Heart right ventricle (tissue), 16 donors: ENCODE results near the gene RPL29. TPM values are rescaled to one million over a fixed set of nuclear protein-coding genes. Genes with fewer than 3 reads are reported as not detected.
A peak's percentile ranks its signal among the peaks of the same experiment; 100 is the strongest.

Source experiments
- ATAC-seq, 8 donors: fragments of 200-7000 bp; cut with Tn5 transposase; one replicate each; pipeline ENCODE4 v1.9.1; 2020; ENCODE audit warnings: mild to moderate bottlenecking in 8 of 8, moderate library complexity in 8 of 8, moderate number of reproducible peaks in 1 of 8
- DNase-seq, 2 donors: peaks; one replicate each; pipeline ENCODE4 v3.0.0-alpha.2; 2020
- H3K27ac ChIP-seq, 10 donors: fragments of 200-600 bp; sonication (generic) in 2 of 10; one replicate each; pipeline versions ENCODE4 v1.5.0 to v1.8.0; 2020 to 2022; ENCODE audit warnings: mild to moderate bottlenecking in 3 of 10
- H3K27me3 ChIP-seq, 7 donors: fragments of 200-600 bp; one replicate each; pipeline ENCODE4 v1.8.0; 2021 to 2022; ENCODE audit warnings: mild to moderate bottlenecking in 2 of 7
- H3K36me3 ChIP-seq, 9 donors: fragments of 200-600 bp; sonication (generic) in 1 of 9; one replicate each; pipeline versions ENCODE4 v1.5.0 to v1.8.0; 2020 to 2022; ENCODE audit warnings: mild to moderate bottlenecking in 2 of 9
- H3K4me1 ChIP-seq, 9 donors: fragments of 200-600 bp; sonication (generic) in 1 of 9; one replicate each; pipeline versions ENCODE4 v1.5.0 to v1.8.0; 2020 to 2022; ENCODE audit warnings: mild to moderate bottlenecking in 4 of 9
- H3K4me3 ChIP-seq, 10 donors: fragments of 200-600 bp; sonication (generic) in 2 of 10; one replicate each; pipeline versions ENCODE4 v1.5.0 to v1.8.0; 2020 to 2022; ENCODE audit warnings: mild to moderate bottlenecking in 7 of 10, moderate library complexity in 2 of 10
- H3K9me3 ChIP-seq, 11 donors: fragments of 200-600 bp in 10 of 11; sonication (generic) in 2 of 11; one replicate each; pipeline versions ENCODE4 v1.5.0 to v1.8.0; 2013 to 2022; ENCODE audit warnings: mild to moderate bottlenecking in 2 of 11, control low read depth in 1 of 11, moderate library complexity in 1 of 11
- CTCF ChIP-seq, 9 donors: fragments of 200-600 bp; sonication (generic) in 2 of 9; IDR thresholded peaks; one replicate each; pipeline versions ENCODE4 v1.5.0 to v1.8.0; 2021 to 2022; ENCODE audit warnings: antibody characterized with exemption in 9 of 9, mild to moderate bottlenecking in 5 of 9, moderate library complexity in 1 of 9
- WGBS, 2 donors: extraction: QIAGEN DNeasy Blood & Tissue Kit; methylation state at CpG; one replicate each; pipeline ENCODE4 v1.1.7; 2013; ENCODE audit warnings: inconsistent platforms in 1 of 2; 5-methylcytosine and 5-hydroxymethylcytosine counted together
- intact Hi-C, 10 donors: fragments of 100-400 bp; cut with DNase I; formaldehyde crosslinking; loops; one replicate each; pipeline versions ENCODE4 v1.11.1 to v1.14.2; 2022
- polyA plus RNA-seq, 2 donors: library from polyadenylated mRNA; stranded (reverse); fragments of 200-250 nt; gene quantifications; one replicate each; pipeline ENCODE4 v1.2.3, GENCODE V29; 2013
- total RNA-seq, 10 donors: library from RNA; stranded (reverse); fragmentation: NEBNext Ultra II Directional in 3 of 10; extraction: Animal tissue kit (Norgen Biotek cat#: 25700) in 3 of 10; gene quantifications; one replicate each; pipeline versions ENCODE4 v1.2.1 to v1.2.4, GENCODE V29; 2021 to 2023
- donor health status: Arrhythmogenic right ventricular cardiomyopathy.
- donor health status: ischemic (EF 13 %, LVEDD 7.1; RV severe dilation, severe dysfunction).
- donor health status: healthy with polysubstance abuse.
- donor health status: DM: no; HTN: yes; CAD: no.
- donor health status: DM: no; HTN: no; CAD: no.
- donor health status: ischemic (EF 25% LVEDD 6.9; RV normal size, moderate dysfunction).
- donor health status: ischemic (EF 25% LVEDD 5.7; RV mildly dilated, moderate dysfunction).
- donor health status: healthy.
- donor health status: DM: yes; HTN: yes; CAD: no.
- donor health status: Ischemic cardiomyopathy.
- donor health status: ischemic (EF 35%, LVEDD 5.7; RV mildly dilated, moderate dysfunction).
- donor health status: nonischemic (EF 11% LVEDD 7.7; RV severe dilation, severe dysfunction).
- donor health status: DM: yes; HTN: yes; CAD: no.
- donor health status: PGD.
- donor health status: ischemic (EF 29% LVEDD 5.4; RV normal size, mild dysfunction).
- donor health status: nonischemic (EF 23%, LVEDD 6.1; RV moderate dilation, normal function).

Gene RPL29
- total and polyA plus RNA-seq, 12 donors, result 505 to 1,915 (median 643) TPM

- peak in 2 of 8 donors; percentile 5 to 11 for ATAC-seq
- no peak overlapping the region for H3K4me3 ChIP-seq
Observed at GRCh38 chr3:52026041-52026440, 30.3 kb upstream of the RPL29 start.

GRCh38 chr3:52025453-52025852, 29.8 kb upstream of the RPL29 start:
- Histone ChIP-seq H3K36me3 (no peaks in the 10 kb centered on the region), H3K9me3 (no peaks in the 10 kb centered on the region), H3K4me1 (peaks cover 45 to 85% (median 74%) of the 10 kb centered on the region in 9 donors), H3K27ac (peak overlapping the region; percentile 19 to 97 (median 92)), H3K27me3 (no peaks in the 10 kb centered on the region), H3K4me3 (no peak overlapping the region)
- ATAC-seq (peak in 1 of 8 donors; percentile 5), DNase-seq (no peak)
- WGBS, 2 donors, result 54 to 57% methylated on average over 7 of the region's 7 CpGs
- intact Hi-C loops, result no loop called here
- TF ChIP-seq CTCF (IDR thresholded peaks at IDR 0.05), result no peak

More at GRCh38 chr3:52026041-52026440, 30.3 kb upstream of the RPL29 start:
- H3K27me3 ChIP-seq, result no peaks in the 10 kb centered on the region
- peak in 1 of 2 donors; percentile 14 for DNase-seq
- peak overlapping the region; percentile 19 to 97 (median 92) for H3K27ac ChIP-seq
- intact Hi-C loops, result no loop called here
- no peaks in the 10 kb centered on the region for H3K36me3 ChIP-seq
- peaks cover 40 to 79% (median 68%) of the 10 kb centered on the region in 9 donors for H3K4me1 ChIP-seq
- TF ChIP-seq CTCF (IDR thresholded peaks at IDR 0.05), result no peak
- 38 to 43% methylated on average over 4 of the region's 4 CpGs for WGBS, 2 donors
- no peaks in the 10 kb centered on the region for H3K9me3 ChIP-seq

GRCh38 chr3:52024765-52025452, 29.2 kb upstream of the RPL29 start:
- intact Hi-C loops, result loop anchor here in 1 of 10 donors (1.0 kb wide), 1 partner anchor 27 kb away; no protein-coding TSS in a partner anchor
- H3K27ac ChIP-seq, result peak overlapping the region; percentile 79 to 97 (median 92)
- peak in 2 of 8 donors; percentile 24 to 50 for ATAC-seq

More at GRCh38 chr3:52024765-52025452, 29.2 kb upstream of the RPL29 start:
- Histone ChIP-seq H3K27me3 (no peaks in the 10 kb centered on the region), H3K4me1 (peaks cover 48 to 90% (median 79%) of the 10 kb centered on the region in 9 donors), H3K9me3 (no peaks in the 10 kb centered on the region), H3K4me3 (peak overlapping the region in 3 of 10 donors; percentile 32 to 58 (median 52)), H3K36me3 (no peaks in the 10 kb centered on the region)
- 59 to 62% methylated on average over 6 of the region's 6 CpGs for WGBS, 2 donors
- no peak for DNase-seq
- no peak for TF ChIP-seq CTCF (IDR thresholded peaks at IDR 0.05)
